Measurements from ENCODE around the gene CRYBG3.

- TF ChIP-seq YY1 (IDR thresholded peaks at IDR 0.05; ENCODE audit: insufficient read depth, insufficient read length), result no peak
- no peak for TF ChIP-seq SUZ12 (IDR thresholded peaks at IDR 0.05; ENCODE audit: extremely low read depth, insufficient read depth, insufficient read length)
- no peak for TF ChIP-seq ZNF274 (IDR thresholded peaks at IDR 0.05; ENCODE audit: low read depth, low read length)
These were observed 138.7 kb downstream of the CRYBG3 start for GRCh38 chr3:97960551-97960950.

Measured in NT2/D1 (cell line).